Measurements from ENCODE around the gene PARP15.

Gene PARP15

GRCh38 chr3:122665226-122665786 is 87.9 kb downstream of the PARP15 start:
- DNase-seq, result no peak
- Histone ChIP-seq H3K4me2 (ENCODE audit: insufficient read depth, low read length) (no peak overlapping the region), H4K20me1 (ENCODE audit: insufficient read depth, low read length) (no peaks in the 10 kb centered on the region), H3K4me1 (ENCODE audit: insufficient read depth, low read length) (no peaks in the 10 kb centered on the region), H3K27ac (ENCODE audit: low read length) (no peak overlapping the region), H3K79me2 (ENCODE audit: insufficient read depth, low read length) (no peaks in the 10 kb centered on the region), H3K9me3 (ENCODE audit: insufficient read depth, low read length, severe bottlenecking) (no peaks in the 10 kb centered on the region), H3K36me3 (ENCODE audit: insufficient read depth, low read length) (no peaks in the 10 kb centered on the region), H3K4me3 (ENCODE audit: low read depth in 1 of 2, low read length in 2 of 2) (no peak overlapping the region), H2AFZ (ENCODE audit: low read depth, low read length) (no peak overlapping the region), H3K9ac (ENCODE audit: low read depth, low read length) (no peak overlapping the region), H3K27me3 (ENCODE audit: insufficient read depth, low read length, poor library complexity) (no peaks in the 10 kb centered on the region)
- no peak for ATAC-seq (ENCODE audit: insufficient read depth, low read depth)
- TF ChIP-seq CTCF (IDR thresholded peaks at IDR 0.05; ENCODE audit: borderline replicate concordance, extremely low read depth, low read length, poor library complexity, severe bottlenecking), result no peak
- no peak for TF ChIP-seq EZH2 (IDR thresholded peaks at IDR 0.05; ENCODE audit: borderline replicate concordance, low read depth, low read length, severe bottlenecking)

- Histone ChIP-seq H3K9ac (ENCODE audit: low read depth, low read length) (no peak overlapping the region), H3K4me3 (ENCODE audit: low read depth in 1 of 2, low read length in 2 of 2) (no peak overlapping the region), H3K9me3 (ENCODE audit: insufficient read depth, low read length, severe bottlenecking) (no peaks in the 10 kb centered on the region), H2AFZ (ENCODE audit: low read depth, low read length) (no peak overlapping the region), H3K4me2 (ENCODE audit: insufficient read depth, low read length) (no peak overlapping the region), H4K20me1 (ENCODE audit: insufficient read depth, low read length) (no peaks in the 10 kb centered on the region), H3K79me2 (ENCODE audit: insufficient read depth, low read length) (no peaks in the 10 kb centered on the region), H3K27ac (ENCODE audit: low read length) (no peak overlapping the region), H3K4me1 (ENCODE audit: insufficient read depth, low read length) (no peaks in the 10 kb centered on the region), H3K27me3 (ENCODE audit: insufficient read depth, low read length, poor library complexity) (no peaks in the 10 kb centered on the region), H3K36me3 (ENCODE audit: insufficient read depth, low read length) (no peaks in the 10 kb centered on the region)
- DNase-seq (no peak), ATAC-seq (ENCODE audit: insufficient read depth, low read depth) (no peak)
- no peak for TF ChIP-seq CTCF (IDR thresholded peaks at IDR 0.05; ENCODE audit: borderline replicate concordance, extremely low read depth, low read length, poor library complexity, severe bottlenecking)
- TF ChIP-seq EZH2 (IDR thresholded peaks at IDR 0.05; ENCODE audit: borderline replicate concordance, low read depth, low read length, severe bottlenecking), result no peak
These were observed 88.4 kb downstream of the PARP15 start for GRCh38 chr3:122665881-122666280.

GRCh38 chr3:122668930-122669730 is 91.7 kb downstream of the PARP15 start:
- Histone ChIP-seq H3K27ac (ENCODE audit: low read length) (no peak overlapping the region), H2AFZ (ENCODE audit: low read depth, low read length) (no peak overlapping the region)

More at GRCh38 chr3:122668930-122669730, 91.7 kb downstream of the PARP15 start:
- TF ChIP-seq CTCF (IDR thresholded peaks at IDR 0.05; ENCODE audit: borderline replicate concordance, extremely low read depth, low read length, poor library complexity, severe bottlenecking), result no peak
- TF ChIP-seq EZH2 (IDR thresholded peaks at IDR 0.05; ENCODE audit: borderline replicate concordance, low read depth, low read length, severe bottlenecking), result no peak
- no peak overlapping the region for H3K9ac ChIP-seq (ENCODE audit: low read depth, low read length)
- H3K27me3 ChIP-seq (ENCODE audit: insufficient read depth, low read length, poor library complexity), result no peaks in the 10 kb centered on the region
- no peaks in the 10 kb centered on the region for H3K9me3 ChIP-seq (ENCODE audit: insufficient read depth, low read length, severe bottlenecking)
- H3K36me3 ChIP-seq (ENCODE audit: insufficient read depth, low read length), result no peaks in the 10 kb centered on the region
- no peak overlapping the region for H3K4me2 ChIP-seq (ENCODE audit: insufficient read depth, low read length)
- no peak overlapping the region for H3K4me3 ChIP-seq (ENCODE audit: low read depth in 1 of 2, low read length in 2 of 2)
- no peaks in the 10 kb centered on the region for H3K4me1 ChIP-seq (ENCODE audit: insufficient read depth, low read length)
- ATAC-seq (ENCODE audit: insufficient read depth, low read depth) (peak; percentile 62), DNase-seq (no peak)
- no peaks in the 10 kb centered on the region for H3K79me2 ChIP-seq (ENCODE audit: insufficient read depth, low read length)
- H4K20me1 ChIP-seq (ENCODE audit: insufficient read depth, low read length), result no peaks in the 10 kb centered on the region

All from DND-41 (cell line).